GM18951 (cell line): ENCODE data around the gene DTNBP1.

ENCODE experiments used
- POLR2A ChIP-seq: IDR thresholded peaks from 4 replicates; pipeline ENCODE4 v1.6.1; 2011; ENCODE audit warnings: mild to moderate bottlenecking; ENCODE audit not compliant: insufficient read length, insufficient read depth; ENCODE audit errors: extremely low read depth
- in situ Hi-C: fragments of 300-500 bp; cut with MboI; formaldehyde crosslinking; loops from one replicate; pipeline ENCODE4 v1.12.0; 2022; ENCODE audit warnings: low sequenced_read_pairs, mixed read lengths, inconsistent platforms; ENCODE audit not compliant: unreplicated experiment

The DTNBP1 gene

GRCh38 chr6:15569035-15569995 lies 93.5 kb downstream of the DTNBP1 start:
- in situ Hi-C loops = no loop called here

GRCh38 chr6:15562977-15563376 lies 99.9 kb downstream of the DTNBP1 start:
- no peak for TF ChIP-seq POLR2A
- in situ Hi-C loops = no loop called here

More at GRCh38 chr6:15569035-15569995, 93.5 kb downstream of the DTNBP1 start:
- TF ChIP-seq POLR2A = no peak

- in situ Hi-C loops = no loop called here
- TF ChIP-seq POLR2A = no peak
Observed at GRCh38 chr6:15561447-15562199, 101.2 kb downstream of the DTNBP1 start.

DNA sequence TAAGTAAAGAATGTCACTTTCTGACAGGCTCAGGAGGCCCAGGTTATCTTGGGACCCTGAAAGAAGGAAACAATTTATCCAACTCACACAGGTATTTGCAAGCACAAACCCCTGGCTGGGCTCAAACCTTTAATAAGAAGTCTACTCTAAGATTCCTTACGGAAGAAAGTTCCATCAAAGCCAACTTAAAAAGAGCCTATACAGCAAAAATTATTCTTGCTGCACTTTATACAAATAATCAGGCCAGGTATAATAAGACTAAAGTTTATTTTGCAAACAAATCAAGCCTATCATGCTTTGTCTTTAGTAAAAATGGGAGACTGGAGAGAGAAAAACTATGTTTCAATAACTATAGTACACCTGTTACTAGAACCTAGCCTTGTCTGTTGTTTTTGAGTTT lies 102.1 kb downstream of the DTNBP1 start:
- in situ Hi-C loops = no loop called here
- TF ChIP-seq POLR2A = no peak

- in situ Hi-C loops = no loop called here
- TF ChIP-seq POLR2A = no peak
Observed at GRCh38 chr6:15557174-15557573, 105.7 kb downstream of the DTNBP1 start.

- in situ Hi-C loops = no loop called here
- no peak for TF ChIP-seq POLR2A
Observed at GRCh38 chr6:15556711-15557110, 106.1 kb downstream of the DTNBP1 start.

GRCh38 chr6:15555101-15556038 lies 107.5 kb downstream of the DTNBP1 start:
- in situ Hi-C loops = no loop called here
- TF ChIP-seq POLR2A = no peak

DNA sequence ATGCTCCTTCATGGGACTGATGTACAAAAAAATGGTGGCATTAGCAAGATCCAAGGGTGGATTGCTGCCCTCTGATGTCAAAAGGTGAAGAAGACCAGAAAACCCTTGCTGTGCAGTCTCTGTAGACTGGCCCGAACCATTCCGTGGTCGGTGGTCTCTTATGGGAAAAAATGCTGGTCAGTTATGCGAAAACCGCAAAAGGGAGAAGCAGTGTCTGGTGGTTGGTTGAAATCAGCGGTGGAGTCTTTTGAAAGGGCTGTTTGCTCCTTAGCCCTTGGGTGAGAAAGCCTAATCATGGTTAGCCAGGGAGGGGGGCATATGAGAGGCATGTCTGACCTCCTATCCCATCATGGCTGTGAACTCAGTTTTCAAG lies 108.1 kb downstream of the DTNBP1 start:
- TF ChIP-seq POLR2A = no peak
- in situ Hi-C loops = no loop called here

DNA sequence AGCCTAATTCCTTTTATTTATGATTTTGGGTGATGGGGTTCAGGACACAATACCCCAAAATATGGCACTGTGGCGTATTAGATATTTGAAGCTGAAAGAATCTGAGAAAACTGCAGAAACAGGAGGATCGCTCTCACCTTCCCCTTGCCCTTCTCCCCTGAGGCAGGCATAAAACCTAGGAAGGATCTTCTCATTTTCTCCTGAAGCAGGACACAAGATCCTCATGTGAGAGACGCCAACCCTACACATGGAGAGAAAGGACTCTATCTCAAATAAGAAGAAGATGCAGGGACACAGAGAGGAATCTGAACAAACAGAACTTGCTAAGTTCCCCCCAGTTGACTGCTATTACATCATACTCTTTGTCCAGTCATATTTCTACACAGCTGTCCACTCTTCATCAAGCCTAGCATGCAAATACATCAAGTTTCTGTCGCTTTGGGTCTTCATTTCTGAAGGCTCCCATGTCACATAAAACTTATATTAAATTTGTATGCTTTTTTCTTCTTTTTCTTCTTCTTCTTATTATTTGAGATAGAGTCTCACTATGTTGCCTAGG lies 109.0 kb downstream of the DTNBP1 start:
- no peak for TF ChIP-seq POLR2A
- in situ Hi-C loops = no loop called here

DNA sequence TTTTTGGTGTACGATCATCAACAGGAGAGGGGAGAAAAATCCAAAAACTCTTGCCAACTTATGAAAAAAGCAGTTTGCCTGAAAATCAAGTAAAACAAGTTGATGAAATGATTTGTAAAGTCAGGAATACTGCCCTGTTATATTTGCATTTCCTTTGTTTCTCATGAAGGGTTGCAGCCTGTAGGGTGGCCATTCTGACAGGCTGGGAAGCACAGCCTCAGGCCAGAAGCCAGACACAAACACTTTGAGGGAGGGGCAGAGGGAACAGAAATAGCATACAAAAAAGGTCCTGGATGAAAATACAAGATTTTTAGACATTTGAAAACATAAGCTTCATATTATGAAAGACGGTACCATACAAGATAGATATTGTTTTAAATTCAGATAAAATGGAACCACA lies 109.8 kb downstream of the DTNBP1 start:
- TF ChIP-seq POLR2A = no peak
- in situ Hi-C loops = no loop called here

DNA sequence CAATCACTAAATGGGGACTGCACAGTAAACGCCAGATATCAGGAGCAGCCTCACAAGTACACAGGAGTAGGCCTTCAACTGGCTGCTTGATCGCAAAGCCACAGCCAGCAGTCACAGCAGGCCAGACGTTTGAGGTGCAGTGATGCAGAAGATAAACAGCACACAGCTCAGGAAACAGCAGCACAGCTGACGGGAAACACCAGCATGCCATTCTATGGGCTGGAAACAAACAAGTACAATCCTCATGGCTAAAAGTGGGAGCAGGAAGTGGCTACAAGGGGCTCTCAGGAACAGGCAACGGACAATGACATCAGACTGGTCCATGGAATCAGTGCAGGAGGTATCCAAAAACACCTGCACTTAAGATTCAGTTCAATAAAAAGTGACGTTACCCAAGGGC lies 111.0 kb downstream of the DTNBP1 start:
- in situ Hi-C loops = no loop called here
- no peak for TF ChIP-seq POLR2A

- in situ Hi-C loops = no loop called here
- no peak for TF ChIP-seq POLR2A
Observed at GRCh38 chr6:15551262-15551661, 111.6 kb downstream of the DTNBP1 start.

DNA sequence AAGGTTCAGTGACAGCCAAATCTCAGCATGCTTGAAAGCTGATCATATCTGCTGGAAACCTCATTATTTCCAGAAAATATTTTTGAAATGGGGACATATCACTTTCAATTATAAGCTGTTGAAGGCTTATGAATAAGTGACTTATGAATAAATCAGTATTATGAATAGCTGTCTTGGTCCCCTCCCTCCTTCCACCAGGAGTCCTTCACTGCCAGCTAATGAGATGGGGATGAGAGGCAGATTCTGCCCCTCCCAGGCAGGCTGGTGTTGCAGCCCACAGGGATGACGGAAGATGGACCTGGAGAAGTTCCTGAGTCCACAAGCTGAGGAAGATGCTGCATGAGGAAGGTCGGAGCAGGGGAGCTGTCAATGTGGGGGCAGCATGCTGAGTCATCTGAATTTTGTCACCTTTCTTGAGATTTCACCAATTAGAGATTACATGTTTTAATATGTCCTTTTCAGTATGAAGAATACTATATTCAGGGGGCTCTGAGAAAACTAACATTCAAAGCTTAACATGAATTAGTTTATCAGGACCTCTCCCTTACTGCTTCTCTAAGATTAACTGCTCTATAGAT lies 112.2 kb downstream of the DTNBP1 start:
- in situ Hi-C loops = no loop called here
- TF ChIP-seq POLR2A = no peak

- no peak for TF ChIP-seq POLR2A
- in situ Hi-C loops = no loop called here
Observed at GRCh38 chr6:15549371-15549770, 113.5 kb downstream of the DTNBP1 start.
